ENCODE results near the gene TBK1.

Gene TBK1

DNA sequence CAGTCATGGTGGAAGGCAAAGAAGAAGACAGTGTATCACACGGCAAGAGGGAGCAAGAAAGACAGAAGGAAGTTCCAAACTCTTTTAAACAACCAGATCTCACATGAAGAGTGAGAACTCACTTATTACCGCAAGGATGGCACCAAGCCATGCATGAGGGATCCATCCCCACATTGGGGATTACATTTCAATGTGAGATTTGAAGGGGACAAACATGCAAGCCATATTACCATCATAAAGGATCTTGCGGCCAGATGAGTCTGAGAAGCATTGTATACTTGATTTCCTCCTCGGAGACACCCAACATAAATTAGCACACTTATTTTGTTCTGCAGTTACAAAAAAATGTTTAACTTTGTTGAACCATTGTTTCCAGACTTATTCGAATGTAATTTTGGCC lies 66.5 kb downstream of the TBK1 start:
- Histone ChIP-seq H3K36me3 (replicated peaks; ENCODE audit: insufficient read depth, low read length) (no peaks in the 10 kb centered on the region), H2AFZ (ENCODE audit: low read length) (no peak overlapping the region), H3K9me2 (replicated peaks; ENCODE audit: insufficient read depth, low read length) (no peaks in the 10 kb centered on the region), H3K4me2 (ENCODE audit: low read depth, low read length) (no peak overlapping the region), H3K79me2 (ENCODE audit: low read length) (no peaks in the 10 kb centered on the region), H3K4me3 (ENCODE audit: low read length) (no peak overlapping the region), H3K9ac (ENCODE audit: low read length) (no peak overlapping the region), H3K27ac (ENCODE audit: low read length) (no peak overlapping the region), H3K27me3 (replicated peaks; ENCODE audit: insufficient read depth, low read length) (no peaks in the 10 kb centered on the region), H3F3A (ENCODE audit: insufficient read depth, low read length) (no peaks in the 10 kb centered on the region), H3K9me3 (replicated peaks; ENCODE audit: insufficient read depth, low read length) (no peaks in the 10 kb centered on the region), H3K4me1 (ENCODE audit: low read length) (no peaks in the 10 kb centered on the region), H4K20me1 (ENCODE audit: insufficient read depth, low read length) (no peaks in the 10 kb centered on the region)
- DNase-seq: no peak
- TF ChIP-seq EZH2phosphoT487 (IDR thresholded peaks at IDR 0.05; ENCODE audit: low read length) (no peak), CTCF (IDR thresholded peaks at IDR 0.05; ENCODE audit: low read length) (no peak), EZH2 (optimal IDR thresholded peaks at IDR 0.05; ENCODE audit: low read depth, low read length) (no peak)

- Histone ChIP-seq H3K4me1 (ENCODE audit: low read length) (no peaks in the 10 kb centered on the region), H3K27ac (ENCODE audit: low read length) (no peak overlapping the region), H3K9ac (ENCODE audit: low read length) (no peak overlapping the region), H3F3A (ENCODE audit: insufficient read depth, low read length) (no peaks in the 10 kb centered on the region), H4K20me1 (ENCODE audit: insufficient read depth, low read length) (no peaks in the 10 kb centered on the region), H3K9me3 (replicated peaks; ENCODE audit: insufficient read depth, low read length) (no peaks in the 10 kb centered on the region), H3K4me3 (ENCODE audit: low read length) (no peak overlapping the region), H2AFZ (ENCODE audit: low read length) (no peak overlapping the region), H3K36me3 (replicated peaks; ENCODE audit: insufficient read depth, low read length) (no peaks in the 10 kb centered on the region), H3K79me2 (ENCODE audit: low read length) (no peaks in the 10 kb centered on the region), H3K4me2 (ENCODE audit: low read depth, low read length) (no peak overlapping the region), H3K9me2 (replicated peaks; ENCODE audit: insufficient read depth, low read length) (no peaks in the 10 kb centered on the region), H3K27me3 (replicated peaks; ENCODE audit: insufficient read depth, low read length) (no peaks in the 10 kb centered on the region)
- TF ChIP-seq EZH2 (optimal IDR thresholded peaks at IDR 0.05; ENCODE audit: low read depth, low read length) (no peak), EZH2phosphoT487 (IDR thresholded peaks at IDR 0.05; ENCODE audit: low read length) (no peak), CTCF (IDR thresholded peaks at IDR 0.05; ENCODE audit: low read length) (no peak)
- DNase-seq: no peak
These were observed 69.9 kb downstream of the TBK1 start for GRCh38 chr12:64521833-64522232.

GRCh38 chr12:64522316-64522715 lies 70.4 kb downstream of the TBK1 start:
- no peak overlapping the region for H3K27ac ChIP-seq (ENCODE audit: low read length)
- H3K9me3 ChIP-seq (replicated peaks; ENCODE audit: insufficient read depth, low read length): no peaks in the 10 kb centered on the region
- no peak overlapping the region for H3K4me2 ChIP-seq (ENCODE audit: low read depth, low read length)
- no peaks in the 10 kb centered on the region for H4K20me1 ChIP-seq (ENCODE audit: insufficient read depth, low read length)
- H3K4me3 ChIP-seq (ENCODE audit: low read length): no peak overlapping the region
- H3K9me2 ChIP-seq (replicated peaks; ENCODE audit: insufficient read depth, low read length): no peaks in the 10 kb centered on the region
- H2AFZ ChIP-seq (ENCODE audit: low read length): no peak overlapping the region
- H3K4me1 ChIP-seq (ENCODE audit: low read length): no peaks in the 10 kb centered on the region
- TF ChIP-seq EZH2phosphoT487 (IDR thresholded peaks at IDR 0.05; ENCODE audit: low read length) (no peak), EZH2 (optimal IDR thresholded peaks at IDR 0.05; ENCODE audit: low read depth, low read length) (no peak), CTCF (IDR thresholded peaks at IDR 0.05; ENCODE audit: low read length) (no peak)
- no peaks in the 10 kb centered on the region for H3K36me3 ChIP-seq (replicated peaks; ENCODE audit: insufficient read depth, low read length)
- no peaks in the 10 kb centered on the region for H3F3A ChIP-seq (ENCODE audit: insufficient read depth, low read length)
- H3K9ac ChIP-seq (ENCODE audit: low read length): no peak overlapping the region
- H3K27me3 ChIP-seq (replicated peaks; ENCODE audit: insufficient read depth, low read length): no peaks in the 10 kb centered on the region
- H3K79me2 ChIP-seq (ENCODE audit: low read length): no peaks in the 10 kb centered on the region
- DNase-seq: no peak
